B cell (primary cell): ENCODE measurements around the gene DDO. TPM values are rescaled to one million over a fixed set of nuclear protein-coding genes. Genes with fewer than 3 reads are reported as not detected.

Experiments used
- ATAC-seq: fragments of 200-7000 bp; cut with Tn5 transposase; one replicate; pipeline ENCODE4 v1.10.0; 2021; ENCODE audit warnings: low read depth, mild to moderate bottlenecking, moderate number of reproducible peaks, moderate library complexity
- CTCF ChIA-PET: fragments of 350-600 bp; sonication (Branson Sonifier 250); formaldehyde crosslinking; loops from one replicate; lab custom pipeline; 2021; ENCODE audit warnings: antibody characterized with exemption, inconsistent platforms; lab: Charles Lee
- POLR2A ChIA-PET: fragments of 350-600 bp; sonication (Branson Sonifier 250); formaldehyde crosslinking; loops from one replicate; lab custom pipeline; 2021; ENCODE audit warnings: antibody characterized with exemption; lab: Charles Lee
- DNase-seq: peaks from one replicate; pipeline ENCODE4 v3.0.0; 2013
- H2AFZ ChIP-seq: 2 replicates; pipeline ENCODE4 v1.6.1; 2012; ENCODE audit warnings: mild to moderate bottlenecking, low read depth, low read length; ENCODE audit not compliant: insufficient read depth, poor library complexity, severe bottlenecking
- H3K27ac ChIP-seq, 2 donors: 1 replicate in 1 of 2; 2 replicates in 1 of 2; pipeline ENCODE4 v1.5.1; 2012 to 2013; ENCODE audit warnings: low read length in 2 of 2, mild to moderate bottlenecking in 2 of 2, moderate library complexity in 1 of 2
- H3K27me3 ChIP-seq, 4 experiments: fragments of 200-600 bp in 1 of 4; sonication (generic) in 1 of 4; replicated peaks in 1 of 4; 1 replicate in 2 of 4; 2 replicates in 2 of 4; pipeline versions ENCODE4 v1.6.1 to v1.7.0; 2013 to 2016; ENCODE audit warnings: low read length in 3 of 4, mild to moderate bottlenecking in 2 of 4, mixed read lengths in 1 of 4, moderate library complexity in 1 of 4; ENCODE audit not compliant: insufficient read depth in 4 of 4, control insufficient read depth in 3 of 4; ENCODE audit errors: control extremely low read depth in 1 of 4
- H3K36me3 ChIP-seq, 2 experiments: replicated peaks in 1 of 2; 1 replicate in 1 of 2; 2 replicates in 1 of 2; pipeline versions ENCODE4 v1.6.1 to v1.7.1; 2013; ENCODE audit warnings: low read length in 1 of 2; ENCODE audit not compliant: insufficient read depth in 2 of 2, control insufficient read depth in 1 of 2; ENCODE audit errors: control extremely low read depth in 1 of 2, extremely low read depth in 1 of 2
- H3K4me1 ChIP-seq, 2 donors: fragments of 200-600 bp in 1 of 2; sonication (generic) in 1 of 2; 1 replicate in 1 of 2; 2 replicates in 1 of 2; pipeline versions ENCODE4 v1.5.1 to v1.6.1; 2013 to 2017; ENCODE audit warnings: low read length in 2 of 2; ENCODE audit not compliant: control insufficient read depth in 2 of 2, insufficient read depth in 2 of 2
- H3K4me2 ChIP-seq: replicated peaks from 2 replicates; pipeline ENCODE3; 2012; ENCODE audit warnings: mild to moderate bottlenecking, low read depth, low read length; ENCODE audit not compliant: poor library complexity, severe bottlenecking
- H3K4me3 ChIP-seq, 5 experiments: fragments of 200-600 bp in 1 of 5; sonication (generic) in 1 of 5; 1 replicate in 3 of 5; 2 replicates in 2 of 5; pipeline versions ENCODE4 v1.5.1 to v1.7.0; 2011 to 2016; ENCODE audit warnings: low read length in 4 of 5, mild to moderate bottlenecking in 4 of 5, low read depth in 2 of 5, control low read depth in 1 of 5, moderate library complexity in 1 of 5; ENCODE audit not compliant: insufficient read depth in 1 of 5; ENCODE audit errors: control extremely low read depth in 1 of 5, extremely low read depth in 1 of 5
- H3K79me2 ChIP-seq: fragments of 200-600 bp; sonication (generic); one replicate; pipeline ENCODE4 v1.6.0; 2016; ENCODE audit warnings: low read length; ENCODE audit not compliant: control insufficient read depth, insufficient read depth
- H3K9ac ChIP-seq: fragments of 200-600 bp; sonication (generic); 2 replicates; pipeline ENCODE4 v1.6.1; 2017; ENCODE audit warnings: mild to moderate bottlenecking, low read length, moderate library complexity
- H3K9me3 ChIP-seq, 3 donors: one replicate each; pipeline versions ENCODE4 v1.6.1 to v1.7.1; 2013; ENCODE audit warnings: low read length in 2 of 3; ENCODE audit not compliant: control insufficient read depth in 2 of 3, insufficient read depth in 1 of 3; ENCODE audit errors: control extremely low read depth in 1 of 3
- H4K20me1 ChIP-seq: 2 replicates; pipeline ENCODE4 v1.6.0; 2012; ENCODE audit warnings: mild to moderate bottlenecking, low read length; ENCODE audit not compliant: insufficient read depth, control insufficient read depth, poor library complexity, severe bottlenecking
- H3K27ac Mint-ChIP-seq: one replicate; pipeline ENCODE4 v1.8.0; 2021; ENCODE audit warnings: mixed read lengths
- H3K27me3 Mint-ChIP-seq: one replicate; pipeline ENCODE4 v1.8.0; 2021; ENCODE audit warnings: mixed read lengths
- H3K4me1 Mint-ChIP-seq: one replicate; pipeline ENCODE4 v1.8.0; 2021; ENCODE audit warnings: mixed read lengths
- H3K4me3 Mint-ChIP-seq: one replicate; pipeline ENCODE4 v1.8.0; 2021; ENCODE audit warnings: mixed read lengths
- H3K9me3 Mint-ChIP-seq: one replicate; pipeline ENCODE4 v1.8.0; 2022; ENCODE audit warnings: mixed read lengths; ENCODE audit not compliant: insufficient read depth
- EZH2 ChIP-seq: IDR thresholded peaks from 2 replicates; pipeline ENCODE4 v1.6.1; 2012; ENCODE audit warnings: borderline replicate concordance, low read depth, mild to moderate bottlenecking, moderate library complexity, low read length; ENCODE audit not compliant: insufficient read depth, poor library complexity, severe bottlenecking
- WGBS: methylation state at CpG from one replicate; pipeline ENCODE4 v1.1.5; 2013; ENCODE audit warnings: missing lambda C conversion rate; ENCODE audit not compliant: insufficient coverage; 5-methylcytosine and 5-hydroxymethylcytosine counted together
- intact Hi-C: fragments of 100-400 bp; cut with micrococcal nuclease; formaldehyde crosslinking; loops from one replicate; pipeline ENCODE4 v1.10.0; 2022
- polyA plus RNA-seq: library from polyadenylated mRNA; depleted of rRNA; stranded (reverse); fragments of >200 nt; gene quantifications from 2 replicates; pipeline ENCODE4 v1.2.3, GENCODE V29; 2012
- total RNA-seq, 2 donors: library from RNA; stranded (reverse); fragments of 120-200 nt in 1 of 2; gene quantifications; 1 replicate in 1 of 2; 2 replicates in 1 of 2; pipeline versions ENCODE4 v1.2.3 to v1.2.4, GENCODE V29; 2013 to 2022
- TF ChIP-seq, protein P1 (sequence below): fragments of 200-600 bp; IDR thresholded peaks from one replicate; pipeline ENCODE4 v1.8.0; 2022; ENCODE audit warnings: antibody characterized with exemption, mild to moderate bottlenecking

The DDO gene
- total and polyA plus RNA-seq, 2 donors (not counting 1 experiment from before 2014, with no cell fraction given), result not detected

DNA sequence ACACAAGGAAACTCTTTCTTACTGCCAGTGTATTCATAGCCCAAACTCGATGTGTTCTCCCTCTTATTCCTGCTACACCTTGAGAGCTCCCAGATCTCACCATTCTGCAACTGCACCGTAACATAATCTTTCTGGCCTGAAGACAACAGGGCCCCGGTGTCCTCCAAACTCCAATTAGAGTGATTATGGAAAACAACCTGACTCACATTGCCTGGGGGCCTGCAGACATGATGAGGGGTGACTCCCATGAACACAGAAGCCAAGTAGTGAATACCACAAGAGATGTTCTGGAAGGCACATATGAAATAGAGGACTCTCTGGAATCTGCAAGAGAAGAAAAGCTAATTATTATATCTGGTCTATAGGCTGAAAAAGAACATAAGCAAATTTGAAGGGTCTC lies 41.3 kb upstream of the DDO start:
- peaks cover 0 to 12% (median 11%) of the 10 kb centered on the region in 3 donors for H3K9me3 ChIP-seq
- POLR2A ChIA-PET, result no interaction called here
- H3K27ac Mint-ChIP-seq, result no peak overlapping the region
- H4K20me1 ChIP-seq, result no peaks in the 10 kb centered on the region
- no peak for DNase-seq
- H3K4me3 ChIP-seq, result no peak overlapping the region
- no peaks in the 10 kb centered on the region for H3K9me3 Mint-ChIP-seq
- no peaks in the 10 kb centered on the region for H3K4me1 Mint-ChIP-seq
- H2AFZ ChIP-seq, result no peak overlapping the region
- H3K27me3 Mint-ChIP-seq, result peaks cover 19% of the 10 kb centered on the region
- H3K9ac ChIP-seq, result no peak overlapping the region
- intact Hi-C loops, result no loop called here
- CTCF ChIA-PET, result no interaction called here
- H3K79me2 ChIP-seq, result no peaks in the 10 kb centered on the region
- H3K4me3 Mint-ChIP-seq, result no peak overlapping the region
- no peak overlapping the region for H3K4me2 ChIP-seq
- no peaks in the 10 kb centered on the region for H3K27me3 ChIP-seq
- TF ChIP-seq EZH2, result no peak
- TF ChIP-seq, protein P1, sequence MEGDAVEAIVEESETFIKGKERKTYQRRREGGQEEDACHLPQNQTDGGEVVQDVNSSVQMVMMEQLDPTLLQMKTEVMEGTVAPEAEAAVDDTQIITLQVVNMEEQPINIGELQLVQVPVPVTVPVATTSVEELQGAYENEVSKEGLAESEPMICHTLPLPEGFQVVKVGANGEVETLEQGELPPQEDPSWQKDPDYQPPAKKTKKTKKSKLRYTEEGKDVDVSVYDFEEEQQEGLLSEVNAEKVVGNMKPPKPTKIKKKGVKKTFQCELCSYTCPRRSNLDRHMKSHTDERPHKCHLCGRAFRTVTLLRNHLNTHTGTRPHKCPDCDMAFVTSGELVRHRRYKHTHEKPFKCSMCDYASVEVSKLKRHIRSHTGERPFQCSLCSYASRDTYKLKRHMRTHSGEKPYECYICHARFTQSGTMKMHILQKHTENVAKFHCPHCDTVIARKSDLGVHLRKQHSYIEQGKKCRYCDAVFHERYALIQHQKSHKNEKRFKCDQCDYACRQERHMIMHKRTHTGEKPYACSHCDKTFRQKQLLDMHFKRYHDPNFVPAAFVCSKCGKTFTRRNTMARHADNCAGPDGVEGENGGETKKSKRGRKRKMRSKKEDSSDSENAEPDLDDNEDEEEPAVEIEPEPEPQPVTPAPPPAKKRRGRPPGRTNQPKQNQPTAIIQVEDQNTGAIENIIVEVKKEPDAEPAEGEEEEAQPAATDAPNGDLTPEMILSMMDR, result no peak
- H3K27ac ChIP-seq, result no peak overlapping the region
- no peaks in the 10 kb centered on the region for H3K36me3 ChIP-seq
- ATAC-seq, result no peak
- H3K4me1 ChIP-seq, result no peaks in the 10 kb centered on the region
- WGBS, result 94% methylated on average over 3 of the region's 3 CpGs

DNA sequence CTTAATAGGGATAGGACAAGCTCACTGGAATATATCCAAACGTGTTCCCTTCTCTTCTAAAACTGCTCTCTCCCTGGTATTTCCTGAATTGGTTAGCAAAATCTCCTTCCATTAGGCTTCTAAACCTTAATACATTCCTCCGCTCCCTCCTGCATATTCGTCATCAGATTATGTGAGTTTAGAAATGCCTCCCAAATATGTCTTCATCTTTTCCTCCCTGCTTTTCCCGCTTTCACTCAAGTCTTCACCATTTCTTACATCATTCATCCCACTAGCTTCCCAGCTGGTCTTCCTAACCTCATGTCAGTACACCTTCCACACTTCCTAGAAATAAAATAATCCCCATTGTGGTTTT lies 34.1 kb upstream of the DDO start:
- Histone ChIP-seq H3K4me1 (peaks cover 5 to 9% of the 10 kb centered on the region in 2 donors), H3K79me2 (no peaks in the 10 kb centered on the region), H3K4me2 (no peak overlapping the region), H3K9ac (no peak overlapping the region), H3K27me3 (peaks cover 0 to 3% (median 0%) of the 10 kb centered on the region in 4 experiments), H2AFZ (no peak overlapping the region), H3K27ac (no peak overlapping the region), H3K4me3 (no peak overlapping the region), H3K36me3 (no peaks in the 10 kb centered on the region), H4K20me1 (no peaks in the 10 kb centered on the region), H3K9me3 (no peaks in the 10 kb centered on the region)
- H3K4me3 Mint-ChIP-seq, result no peak overlapping the region
- peaks cover 12% of the 10 kb centered on the region for H3K27me3 Mint-ChIP-seq
- no peaks in the 10 kb centered on the region for H3K9me3 Mint-ChIP-seq
- CTCF ChIA-PET, result no interaction called here
- no peak overlapping the region for H3K27ac Mint-ChIP-seq
- TF ChIP-seq EZH2, result no peak
- TF ChIP-seq, protein P1, result no peak
- 100% methylated on average over 3 of the region's 4 CpGs for WGBS
- ATAC-seq (no peak), DNase-seq (no peak)
- intact Hi-C loops, result no loop called here
- POLR2A ChIA-PET, result no interaction called here
- H3K4me1 Mint-ChIP-seq, result no peaks in the 10 kb centered on the region
